NCI-H2107 (cell line): ENCODE results near the gene SCG2.

ENCODE experiments used
- DNase-seq: peaks from one replicate; lab custom pipeline; 2025; lab: John Stamatoyannopoulos, UW

The SCG2 gene

DNA sequence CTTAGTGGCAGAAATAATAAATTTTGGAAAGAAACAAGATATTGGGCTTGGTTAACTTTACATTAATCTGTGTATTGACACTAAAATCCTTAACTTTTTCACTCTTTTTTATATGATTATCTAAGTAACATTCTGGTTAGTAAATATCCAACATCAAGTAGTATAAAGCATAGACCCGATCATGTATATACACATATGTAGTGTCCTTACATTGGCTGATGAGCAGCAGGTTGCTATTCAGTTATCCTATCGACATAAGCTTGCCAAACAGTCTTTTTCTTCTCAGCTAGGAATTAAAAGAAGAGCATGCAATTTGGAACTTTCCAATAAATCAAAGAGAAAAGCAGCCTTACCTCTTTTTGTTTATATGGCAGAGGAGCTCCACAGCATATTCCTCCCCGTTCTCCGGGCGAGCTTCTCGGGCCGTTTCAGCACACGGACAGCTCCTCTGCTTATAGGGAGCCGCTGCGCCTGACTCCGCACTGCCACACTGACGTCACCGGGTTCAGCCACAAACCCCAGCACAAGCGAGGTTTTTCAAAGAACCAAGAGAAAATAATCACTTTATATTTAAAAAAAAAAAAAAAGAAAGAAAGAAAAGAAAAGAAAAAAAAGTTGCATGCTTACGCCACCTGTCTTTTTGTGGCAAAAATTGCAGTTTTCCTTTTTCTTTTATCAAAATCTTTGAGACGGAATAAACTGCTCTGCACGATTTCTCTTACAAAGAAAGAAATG lies at the start of gene SCG2:
SCG2 (minus strand) TSS at position 430 of the 735 bp plus-strand sequence. CDS start 3,079 bp downstream, outside the sequence.
- DNase-seq: no peak

DNA sequence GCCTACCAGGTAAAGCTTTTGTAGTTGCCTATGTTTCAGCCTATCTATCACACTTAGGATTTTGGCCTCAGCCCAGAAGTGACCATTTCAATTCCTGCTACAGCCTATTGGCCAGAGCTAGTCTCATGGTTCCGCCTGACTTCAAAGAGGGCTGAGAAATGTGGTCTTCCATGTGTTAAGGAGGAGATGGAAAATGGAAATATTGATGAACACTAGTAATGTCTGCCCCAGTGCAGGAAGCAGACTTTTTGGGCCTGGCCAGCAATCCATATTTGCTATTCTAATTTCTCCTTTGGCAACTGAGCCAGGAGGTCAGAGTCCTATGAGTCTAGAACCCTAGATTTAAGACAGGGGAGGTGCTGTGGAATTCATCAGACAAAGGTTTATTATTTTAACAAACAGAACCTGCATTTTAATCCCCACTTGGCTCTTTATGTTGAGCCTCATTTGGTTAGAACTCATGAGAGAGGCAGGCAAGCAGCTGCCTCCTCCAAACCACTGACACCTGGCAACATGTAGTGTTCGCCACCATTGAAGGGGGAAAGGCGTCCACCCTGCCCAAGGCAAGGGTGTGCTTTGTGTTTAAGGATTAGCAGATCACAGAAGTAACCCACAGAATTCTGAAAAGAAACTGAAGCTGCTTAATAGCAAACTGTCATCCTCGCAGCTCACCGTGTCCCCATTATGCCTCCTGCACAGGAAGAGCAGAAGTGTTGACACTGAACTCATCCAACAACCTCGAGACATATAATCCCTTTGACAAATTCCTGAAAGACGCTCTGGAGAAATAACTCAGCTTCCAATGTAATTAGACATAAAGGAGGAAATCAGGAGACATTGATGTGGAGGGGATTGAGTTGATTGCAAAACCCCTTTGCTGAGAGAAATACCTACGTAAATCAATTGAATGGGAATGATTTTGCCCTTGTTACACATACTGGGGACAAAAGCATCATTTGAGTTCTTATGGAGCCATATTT lies 47.7 kb upstream of the SCG2 start:
- DNase-seq: no peak

DNA sequence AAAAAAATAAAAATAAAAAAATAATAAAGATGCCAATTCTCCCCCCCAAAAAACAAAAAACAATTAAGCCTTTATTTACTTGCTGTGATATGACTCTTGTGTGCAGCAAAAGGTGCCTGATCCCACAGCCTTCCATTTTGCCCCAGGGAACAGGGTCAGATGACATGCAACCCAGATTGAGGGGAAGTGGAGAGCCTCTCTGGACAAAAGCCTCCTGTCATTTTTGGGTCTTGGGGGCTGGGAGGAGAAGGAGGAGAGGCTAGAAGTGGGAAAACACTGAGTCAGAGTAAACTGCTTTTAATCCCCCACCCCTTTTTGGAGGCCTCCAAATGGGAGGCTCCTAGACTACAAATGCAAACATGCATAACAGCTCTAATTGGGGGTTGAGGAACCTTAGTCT lies 46.6 kb upstream of the SCG2 start:
- no peak for DNase-seq

DNA sequence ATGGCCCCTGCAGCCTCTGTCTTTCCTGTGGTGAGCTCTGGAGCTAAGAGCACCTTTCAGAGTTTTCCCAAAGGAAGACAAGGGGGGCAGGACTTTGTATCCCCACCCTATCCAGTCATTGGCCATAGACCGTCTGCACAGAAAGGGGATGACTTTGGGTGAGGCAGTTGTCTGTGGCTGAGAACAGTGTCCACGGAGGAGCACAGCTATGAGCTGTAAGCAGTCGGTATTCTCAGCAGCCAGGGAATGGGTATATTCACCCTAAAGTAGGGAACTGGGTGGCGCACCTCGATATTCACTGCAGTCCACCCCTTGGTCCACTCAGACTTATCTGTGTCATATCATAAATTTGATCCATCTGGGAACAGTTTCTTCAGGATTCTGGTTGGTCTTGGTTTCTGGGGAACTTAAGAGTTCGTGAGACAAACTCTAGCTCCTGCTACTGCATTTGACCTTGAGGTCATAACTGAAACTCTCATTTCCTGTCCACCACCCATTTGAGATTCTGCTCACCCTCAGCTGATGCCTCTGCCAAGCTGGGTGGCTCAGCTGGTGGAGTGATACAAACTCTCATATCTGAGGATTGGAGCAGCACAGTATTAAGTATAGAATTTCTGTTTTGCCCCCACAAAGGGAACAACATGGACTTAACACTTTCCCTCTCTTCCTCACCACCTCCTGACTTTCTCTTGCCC lies 45.2 kb upstream of the SCG2 start:
- no peak for DNase-seq

DNA sequence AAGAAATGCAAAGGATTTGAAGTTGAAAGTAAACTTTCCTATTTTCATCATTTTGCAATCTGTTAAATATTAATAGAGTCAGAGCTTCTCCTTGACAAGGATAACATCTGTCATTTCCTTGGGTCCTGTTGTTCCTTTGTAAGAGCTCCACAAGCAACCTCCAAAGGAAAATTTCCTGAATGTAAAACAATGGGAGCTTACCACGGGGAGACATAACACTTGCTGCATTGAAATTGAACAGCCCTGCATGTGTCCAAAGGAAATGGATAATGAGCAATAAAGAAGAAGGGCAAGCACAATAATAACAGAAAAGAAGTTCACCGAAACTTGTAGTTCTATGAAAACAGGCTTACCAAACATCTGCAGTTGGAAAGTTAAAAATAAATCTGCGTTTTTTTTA lies 42.0 kb upstream of the SCG2 start:
- no peak for DNase-seq

DNA sequence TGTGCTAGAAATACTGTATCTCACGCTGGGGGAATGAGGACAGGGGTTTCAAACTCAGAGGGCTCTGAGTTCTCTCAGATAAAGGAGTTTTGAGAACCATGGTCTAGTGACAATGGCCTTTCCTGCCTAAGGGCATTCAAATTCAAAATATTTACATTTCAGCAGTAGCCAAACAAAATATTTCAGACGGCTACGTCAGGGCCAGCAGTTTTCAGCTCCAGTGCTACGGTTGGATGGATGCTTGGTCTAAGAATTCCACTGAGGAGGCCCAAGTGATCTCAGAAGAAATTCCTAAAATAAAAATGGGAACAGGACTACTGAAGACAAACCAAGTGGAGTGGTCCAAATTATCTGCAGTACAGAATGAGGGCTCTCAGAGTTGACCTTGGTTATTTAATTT lies 41.1 kb upstream of the SCG2 start:
- DNase-seq: no peak

- DNase-seq: no peak
These were observed 40.3 kb upstream of the SCG2 start for GRCh38 chr2:223642506-223642905.

DNA sequence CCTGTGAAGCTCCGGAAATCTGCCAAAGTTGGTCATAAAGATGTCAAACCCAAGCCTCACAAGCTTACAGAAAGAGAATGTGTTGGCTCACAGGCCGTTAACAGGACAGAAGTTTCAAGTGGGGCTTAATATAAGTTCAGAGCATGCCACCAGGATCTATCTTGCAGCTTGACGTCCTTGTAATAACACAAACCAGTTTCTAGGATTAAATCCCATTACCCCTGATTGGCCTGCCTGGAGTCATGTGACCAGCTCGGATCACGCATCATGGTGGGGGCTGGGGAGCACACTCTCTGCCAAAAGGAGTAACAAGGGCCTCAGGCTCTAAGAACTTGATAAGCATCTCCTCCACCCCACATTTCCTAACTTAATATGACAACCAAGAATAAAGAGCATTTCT lies 38.9 kb upstream of the SCG2 start:
- DNase-seq: no peak

DNA sequence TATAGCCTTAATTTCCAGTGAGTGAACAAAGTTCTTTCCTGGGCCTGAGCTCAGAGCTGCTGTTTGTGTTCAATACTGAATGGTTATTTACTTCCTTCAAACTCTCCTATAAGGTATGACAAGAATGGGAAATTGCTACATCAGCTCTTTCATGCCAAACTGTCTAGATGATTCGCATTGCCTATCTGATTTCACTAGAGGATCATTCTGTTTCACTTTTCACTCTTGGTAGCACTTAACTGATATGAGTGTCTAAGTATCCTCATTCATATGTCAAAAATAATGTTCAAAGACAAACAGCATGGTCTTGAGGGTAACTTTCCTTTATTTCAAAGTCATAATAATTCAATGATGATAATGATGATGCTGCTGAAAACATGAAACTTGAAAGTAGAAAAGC lies 32.9 kb upstream of the SCG2 start:
- DNase-seq: no peak

DNA sequence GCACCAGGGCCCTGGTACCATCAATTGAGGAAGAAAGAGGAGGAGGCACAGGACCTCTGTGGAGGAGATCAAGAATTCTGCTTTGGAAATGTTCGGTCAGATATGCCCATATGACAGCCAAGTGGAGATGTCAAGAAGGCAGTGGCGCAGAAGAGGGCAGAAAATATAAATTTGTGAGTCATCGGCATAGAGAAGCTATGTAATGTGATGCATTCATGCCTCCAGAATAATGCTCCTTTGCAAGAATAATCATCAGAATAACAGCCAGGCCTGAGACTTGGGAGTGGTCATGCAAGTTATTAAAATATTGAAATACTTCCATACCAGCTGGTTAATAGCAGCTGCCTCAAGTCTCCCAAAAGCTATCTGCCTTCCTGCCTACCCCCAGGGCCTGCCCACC lies 32.1 kb upstream of the SCG2 start:
- DNase-seq: no peak

GRCh38 chr2:223633656-223634055 lies 31.5 kb upstream of the SCG2 start:
- DNase-seq: no peak

GRCh38 chr2:223632826-223633225 lies 30.7 kb upstream of the SCG2 start:
- DNase-seq: no peak

DNA sequence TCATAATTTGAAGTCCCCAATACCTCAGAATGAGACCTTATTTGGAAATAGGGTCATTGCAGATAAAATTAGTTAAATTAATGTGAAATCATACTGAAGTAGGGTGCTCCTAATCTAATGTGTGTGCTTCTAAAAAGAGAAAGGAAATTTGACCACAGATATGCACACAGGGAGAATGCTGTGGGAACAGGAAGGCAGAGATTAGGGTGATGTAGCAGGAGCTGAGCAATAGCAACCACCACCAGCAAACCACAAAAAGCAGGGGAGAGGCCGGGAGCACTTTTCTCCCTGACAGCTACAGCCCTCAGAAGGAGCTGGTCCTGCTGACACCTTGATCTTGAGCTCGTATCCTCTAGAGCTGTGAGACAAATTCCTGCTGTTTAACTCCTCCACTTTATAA lies 24.6 kb upstream of the SCG2 start:
- no peak for DNase-seq

DNA sequence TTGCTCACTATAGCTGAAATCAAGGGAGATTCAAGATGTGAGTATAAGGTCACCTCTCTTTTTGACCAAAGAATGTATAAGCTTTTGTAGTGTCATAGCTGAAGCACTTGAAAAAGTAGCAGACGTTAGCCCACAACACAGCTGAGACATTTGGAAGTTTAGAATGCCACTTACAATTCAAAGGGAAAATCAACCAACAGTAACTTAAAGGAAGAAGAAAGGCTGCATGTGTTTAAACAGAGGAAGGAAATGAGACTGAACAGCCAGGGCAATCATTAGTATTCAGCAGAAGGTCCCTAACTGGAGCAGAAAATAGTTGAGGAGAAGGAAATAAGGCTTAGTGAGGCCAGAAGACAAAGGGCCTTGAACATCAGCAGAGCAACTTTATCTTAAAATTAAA lies 23.5 kb upstream of the SCG2 start:
- DNase-seq: no peak

- no peak for DNase-seq
These were observed 19.7 kb upstream of the SCG2 start for GRCh38 chr2:223621901-223622300.

DNA sequence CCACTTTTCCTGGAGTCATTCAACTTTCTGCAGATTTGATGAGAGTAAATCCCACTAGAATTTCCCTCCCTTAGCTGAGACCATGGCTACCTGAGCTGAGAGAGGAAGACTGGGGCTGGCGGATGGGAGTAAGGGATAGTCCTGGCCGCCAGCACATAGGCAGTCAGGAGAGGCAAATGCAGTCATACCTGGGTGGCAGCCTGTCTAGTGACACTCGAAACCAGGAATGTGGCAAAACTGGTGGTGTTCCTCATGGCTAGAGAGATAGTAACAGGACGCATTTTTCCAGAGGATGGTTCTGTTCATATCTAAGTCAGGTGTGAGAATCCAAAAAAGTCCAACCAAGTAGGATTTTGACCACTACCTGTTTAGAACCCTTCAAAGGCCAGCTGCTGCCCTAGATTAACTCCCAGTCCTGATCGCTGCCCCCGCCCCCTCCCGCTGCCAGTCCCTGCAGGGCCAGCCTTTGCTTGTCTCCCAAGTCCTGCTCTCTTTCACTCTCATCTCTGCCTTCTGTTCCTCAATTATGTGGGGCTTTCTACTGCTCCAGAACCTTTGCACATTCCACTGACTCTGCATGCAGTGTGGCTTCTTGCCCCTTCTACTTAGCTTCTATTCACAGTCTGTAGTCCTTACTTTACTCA lies 17.4 kb upstream of the SCG2 start:
- no peak for DNase-seq

- DNase-seq: no peak
These were observed 16.2 kb upstream of the SCG2 start for GRCh38 chr2:223618172-223619035.

GRCh38 chr2:223614534-223614933 lies 12.4 kb upstream of the SCG2 start:
- DNase-seq: no peak

- peak; percentile 57 for DNase-seq
These were observed 11.1 kb upstream of the SCG2 start for GRCh38 chr2:223613017-223613950.

GRCh38 chr2:223612501-223612900 lies 10.3 kb upstream of the SCG2 start:
- DNase-seq: no peak
